ENCODE results near the gene MS4A14.

GRCh38 chr11:60393016-60393415 lies 3.2 kb upstream of the MS4A14 start:
- TF ChIP-seq GABPA (IDR thresholded peaks at IDR 0.05 in 1 of 2, conservative IDR thresholded peaks at IDR 0.05 in 1 of 2) (no peak), YY1 (IDR thresholded peaks at IDR 0.05) (no peak), CTCF (IDR thresholded peaks at IDR 0.05; ENCODE audit: low read depth, low read length, missing input control) (no peak), REST (IDR thresholded peaks at IDR 0.05) (no peak), ZBTB33 (IDR thresholded peaks at IDR 0.05) (no peak), RAD21 (IDR thresholded peaks at IDR 0.05) (no peak), TAF1 (conservative IDR thresholded peaks at IDR 0.05) (no peak), MAX (IDR thresholded peaks at IDR 0.05) (no peak), ATF3 (IDR thresholded peaks at IDR 0.05) (no peak), FOXA1 (IDR thresholded peaks at IDR 0.05) (no peak), RXRA (IDR thresholded peaks at IDR 0.05) (no peak), EGR1 (IDR thresholded peaks at IDR 0.05; ENCODE audit: low read depth in 2 of 2) (no peak)

Measured in liver (tissue), 3 donors.